HEK293T (cell line): Measurements from ENCODE around the gene FSD1.

Source experiments
- CTCF ChIA-PET: fragments of 350-600 bp; formaldehyde crosslinking; extraction: SDS; loops from one replicate; lab custom pipeline; 2021; ENCODE audit warnings: antibody characterized with exemption, inconsistent platforms; lab: Yijun Ruan, JAX
- POLR2A ChIA-PET: fragments of 350-600 bp; formaldehyde crosslinking; extraction: SDS; loops from one replicate; lab custom pipeline; 2020; ENCODE audit warnings: antibody characterized with exemption, inconsistent platforms; lab: Yijun Ruan, JAX
- DNase-seq: peaks from one replicate; pipeline ENCODE4 v3.0.0; 2012; ENCODE audit warnings: mixed read lengths; ENCODE audit errors: extremely low spot score
- ARNT ChIP-seq: fragments of 450-650 bp; IDR thresholded peaks from 2 replicates; pipeline ENCODE4 v1.6.1; 2017; ENCODE audit warnings: mild to moderate bottlenecking
- BHLHE40 ChIP-seq: fragments of 450-650 bp; IDR thresholded peaks from 2 replicates; pipeline ENCODE4 v1.6.1; 2016; ENCODE audit warnings: mild to moderate bottlenecking, moderate library complexity, borderline replicate concordance
- CTBP1 ChIP-seq: fragments of 450-650 bp; IDR thresholded peaks from 2 replicates; pipeline ENCODE4 v1.6.1; 2016; ENCODE audit warnings: borderline replicate concordance
- ELF4 ChIP-seq: fragments of 450-650 bp; IDR thresholded peaks from 2 replicates; pipeline ENCODE4 v1.6.1; 2017; ENCODE audit warnings: antibody characterized with exemption
- FOXA1 ChIP-seq: fragments of 450-650 bp; IDR thresholded peaks from 2 replicates; pipeline ENCODE4 v1.6.1; 2016; ENCODE audit warnings: mild to moderate bottlenecking
- FOXK2 ChIP-seq: fragments of 450-650 bp; IDR thresholded peaks from 2 replicates; pipeline ENCODE4 v1.6.1; 2016; ENCODE audit warnings: mild to moderate bottlenecking
- FOXM1 ChIP-seq: fragments of 450-650 bp; IDR thresholded peaks from 2 replicates; pipeline ENCODE4 v1.6.1; 2017; ENCODE audit warnings: mild to moderate bottlenecking, borderline replicate concordance
- HDGF ChIP-seq: fragments of 450-650 bp; IDR thresholded peaks from 2 replicates; pipeline ENCODE4 v1.6.1; 2017; ENCODE audit warnings: antibody characterized with exemption, borderline replicate concordance
- L3MBTL2 ChIP-seq: fragments of 450-650 bp; conservative IDR thresholded peaks from 2 replicates; pipeline ENCODE4 v1.6.1; 2016; ENCODE audit warnings: mild to moderate bottlenecking
- LEF1 ChIP-seq: fragments of 450-650 bp; IDR thresholded peaks from 2 replicates; pipeline ENCODE4 v1.6.1; 2017; ENCODE audit warnings: mild to moderate bottlenecking, borderline replicate concordance
- NFRKB ChIP-seq: fragments of 450-650 bp; IDR thresholded peaks from 2 replicates; pipeline ENCODE4 v1.6.1; 2016; ENCODE audit warnings: mild to moderate bottlenecking, moderate library complexity
- PKNOX1 ChIP-seq: fragments of 450-650 bp; IDR thresholded peaks from 2 replicates; pipeline ENCODE4 v1.6.1; 2016
- SP1 ChIP-seq: fragments of 450-650 bp; IDR thresholded peaks from 2 replicates; pipeline ENCODE4 v1.6.1; 2017
- SUZ12 ChIP-seq: fragments of 450-650 bp; IDR thresholded peaks from 2 replicates; pipeline ENCODE4 v1.6.1; 2016; ENCODE audit warnings: mild to moderate bottlenecking
- TARDBP ChIP-seq: fragments of 450-650 bp; IDR thresholded peaks from 2 replicates; pipeline ENCODE4 v1.6.1; 2016
- ZNF384 ChIP-seq: fragments of 450-650 bp; IDR thresholded peaks from 2 replicates; pipeline ENCODE4 v1.6.1; 2016

FSD1 gene

GRCh38 chr19:4322942-4323665 lies 18.7 kb downstream of the FSD1 start:
- no peak for DNase-seq
- TF ChIP-seq FOXM1 (no peak), ELF4 (no peak), FOXK2 (no peak), HDGF (no peak), NFRKB (no peak), SUZ12 (no peak), PKNOX1 (no peak), L3MBTL2 (no peak), ZNF384 (no peak), BHLHE40 (no peak), TARDBP (no peak)
- ChIA-PET POLR2A (interaction anchor here (5.1 kb wide), 1 partner anchor 20 kb away, joined by 34 read pairs; the partner anchor contains the start of gene MPND), CTCF (no interaction called here)

GRCh38 chr19:4323692-4324091 lies 19.3 kb downstream of the FSD1 start:
- POLR2A ChIA-PET, result interaction anchor here (5.1 kb wide), 1 partner anchor 19 kb away, joined by 34 read pairs; the partner anchor contains the start of gene MPND
- no peak for DNase-seq
- CTCF ChIA-PET, result no interaction called here
- no peak for TF ChIP-seq NFRKB
- no peak for TF ChIP-seq FOXK2
- TF ChIP-seq ARNT, result no peak
- no peak for TF ChIP-seq SP1
- no peak for TF ChIP-seq FOXM1
- no peak for TF ChIP-seq SUZ12
- TF ChIP-seq HDGF, result no peak
- TF ChIP-seq PKNOX1, result no peak
- no peak for TF ChIP-seq ZNF384
- no peak for TF ChIP-seq FOXA1
- no peak for TF ChIP-seq CTBP1
- TF ChIP-seq BHLHE40, result no peak
- TF ChIP-seq TARDBP, result no peak
- no peak for TF ChIP-seq LEF1
- TF ChIP-seq ELF4, result no peak
- no peak for TF ChIP-seq L3MBTL2

GRCh38 chr19:4324228-4324627 lies 19.8 kb downstream of the FSD1 start:
- POLR2A ChIA-PET, result interaction anchor here (1.5 kb wide), 1 partner anchor 18 kb away, joined by 7 read pairs; no protein-coding TSS in a partner anchor
- TF ChIP-seq TARDBP, result no peak
- TF ChIP-seq FOXK2, result no peak
- no peak for TF ChIP-seq ZNF384

GRCh38 chr19:4326215-4326836 lies 21.9 kb downstream of the FSD1 start:
- no peak for TF ChIP-seq PKNOX1
- no peak for TF ChIP-seq SUZ12
- no peak for TF ChIP-seq NFRKB
- no peak for TF ChIP-seq TARDBP
- no peak for TF ChIP-seq HDGF
- TF ChIP-seq LEF1, result no peak
- TF ChIP-seq L3MBTL2, result no peak
- TF ChIP-seq FOXA1, result no peak
- no peak for TF ChIP-seq ARNT
- no peak for TF ChIP-seq ZNF384
- no peak for TF ChIP-seq FOXK2
- TF ChIP-seq FOXM1, result no peak
- no peak for TF ChIP-seq CTBP1
- TF ChIP-seq SP1, result no peak
- no peak for TF ChIP-seq ELF4
- TF ChIP-seq BHLHE40, result no peak
- ChIA-PET POLR2A (no interaction called here), CTCF (no interaction called here)
- no peak for DNase-seq

More at GRCh38 chr19:4324228-4324627, 19.8 kb downstream of the FSD1 start:
- CTCF ChIA-PET, result interaction anchor here (1.1 kb wide), 1 partner anchor 57 kb away, joined by 3 read pairs; no protein-coding TSS in a partner anchor
- DNase-seq, result no peak

- DNase-seq, result no peak
- POLR2A ChIA-PET, result no interaction called here
- TF ChIP-seq SP1, result no peak
- TF ChIP-seq L3MBTL2, result peak; percentile 74
- TF ChIP-seq FOXA1, result no peak
- CTCF ChIA-PET, result no interaction called here
These were observed 22.4 kb downstream of the FSD1 start for GRCh38 chr19:4326837-4327251.

- DNase-seq, result peak; percentile 86
- TF ChIP-seq CTBP1 (no peak), SUZ12 (no peak), FOXK2 (no peak), LEF1 (no peak), L3MBTL2 (no peak; the same call in 1 of the 2 replicates), SP1 (no peak), ARNT (no peak), ELF4 (no peak), PKNOX1 (no peak), ZNF384 (no peak), FOXM1 (no peak), HDGF (no peak), TARDBP (no peak)
- ChIA-PET POLR2A (interaction anchor here (1.0 kb wide), 1 partner anchor 16 kb away, joined by 6 read pairs; the partner anchor contains the start of gene MPND), CTCF (interaction anchor here (1.0 to 1.1 kb wide), 2 partner anchors 25 to 60 kb away, joined by 3 read pairs; no protein-coding TSS in a partner anchor)
These were observed 23.0 kb downstream of the FSD1 start for GRCh38 chr19:4327252-4327876.
